ENCODE data around the gene ATP9A.

Gene ATP9A

DNA sequence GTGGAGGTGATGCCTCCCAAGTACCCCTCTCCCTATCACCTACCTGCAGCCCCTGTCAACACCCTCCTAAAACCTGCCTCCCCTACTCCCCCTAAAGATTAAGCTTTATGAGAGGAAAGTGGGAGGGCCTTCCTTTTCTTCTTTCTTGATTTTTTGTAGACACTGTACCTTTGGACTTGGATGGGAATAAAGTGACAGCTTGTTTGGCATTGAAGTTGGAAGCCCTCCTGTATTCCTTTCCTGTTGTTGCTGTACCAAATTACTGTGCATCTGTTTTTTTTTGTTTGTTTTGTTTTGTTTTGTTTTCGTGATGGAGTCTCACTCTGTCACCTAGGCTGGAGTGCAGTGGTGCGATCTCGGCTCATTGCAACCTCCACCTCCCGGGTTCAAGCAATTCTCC lies 126.3 kb downstream of the ATP9A start:
- H3K9ac ChIP-seq (ENCODE audit: low read length) = no peak overlapping the region
- H3F3A ChIP-seq (ENCODE audit: insufficient read depth, low read length) = no peaks in the 10 kb centered on the region
- no peak overlapping the region for H2AFZ ChIP-seq (ENCODE audit: low read length)
- H3K4me3 ChIP-seq (ENCODE audit: low read depth, low read length, poor library complexity, severe bottlenecking) = no peak overlapping the region
- no peaks in the 10 kb centered on the region for H3K9me3 ChIP-seq (ENCODE audit: low read length)
- no peaks in the 10 kb centered on the region for H3K36me3 ChIP-seq (ENCODE audit: insufficient read depth, low read length)
- no peak overlapping the region for H3K27ac ChIP-seq (ENCODE audit: low read depth, low read length, poor library complexity, severe bottlenecking)
- no peaks in the 10 kb centered on the region for H3K79me2 ChIP-seq (ENCODE audit: insufficient read depth, low read length)
- no peaks in the 10 kb centered on the region for H4K20me1 ChIP-seq (ENCODE audit: insufficient read depth, low read length)
- no peaks in the 10 kb centered on the region for H3K4me1 ChIP-seq (ENCODE audit: insufficient read depth, low read length, severe bottlenecking)
- 0 out of 2 replicates have a peak, but pooled peaks cover 3% of the 10 kb centered on the region for H3K27me3 ChIP-seq (ENCODE audit: insufficient read depth, low read length)
- H3K4me2 ChIP-seq (ENCODE audit: low read length) = no peak overlapping the region
- no peaks in the 10 kb centered on the region for H3K9me2 ChIP-seq (ENCODE audit: low read depth, low read length)
- TF ChIP-seq EZH2 (IDR thresholded peaks at IDR 0.05; ENCODE audit: borderline replicate concordance, low read length) = no peak
- TF ChIP-seq, protein P1, sequence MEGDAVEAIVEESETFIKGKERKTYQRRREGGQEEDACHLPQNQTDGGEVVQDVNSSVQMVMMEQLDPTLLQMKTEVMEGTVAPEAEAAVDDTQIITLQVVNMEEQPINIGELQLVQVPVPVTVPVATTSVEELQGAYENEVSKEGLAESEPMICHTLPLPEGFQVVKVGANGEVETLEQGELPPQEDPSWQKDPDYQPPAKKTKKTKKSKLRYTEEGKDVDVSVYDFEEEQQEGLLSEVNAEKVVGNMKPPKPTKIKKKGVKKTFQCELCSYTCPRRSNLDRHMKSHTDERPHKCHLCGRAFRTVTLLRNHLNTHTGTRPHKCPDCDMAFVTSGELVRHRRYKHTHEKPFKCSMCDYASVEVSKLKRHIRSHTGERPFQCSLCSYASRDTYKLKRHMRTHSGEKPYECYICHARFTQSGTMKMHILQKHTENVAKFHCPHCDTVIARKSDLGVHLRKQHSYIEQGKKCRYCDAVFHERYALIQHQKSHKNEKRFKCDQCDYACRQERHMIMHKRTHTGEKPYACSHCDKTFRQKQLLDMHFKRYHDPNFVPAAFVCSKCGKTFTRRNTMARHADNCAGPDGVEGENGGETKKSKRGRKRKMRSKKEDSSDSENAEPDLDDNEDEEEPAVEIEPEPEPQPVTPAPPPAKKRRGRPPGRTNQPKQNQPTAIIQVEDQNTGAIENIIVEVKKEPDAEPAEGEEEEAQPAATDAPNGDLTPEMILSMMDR (IDR thresholded peaks at IDR 0.05; ENCODE audit: low read length) = no peak

DNA sequence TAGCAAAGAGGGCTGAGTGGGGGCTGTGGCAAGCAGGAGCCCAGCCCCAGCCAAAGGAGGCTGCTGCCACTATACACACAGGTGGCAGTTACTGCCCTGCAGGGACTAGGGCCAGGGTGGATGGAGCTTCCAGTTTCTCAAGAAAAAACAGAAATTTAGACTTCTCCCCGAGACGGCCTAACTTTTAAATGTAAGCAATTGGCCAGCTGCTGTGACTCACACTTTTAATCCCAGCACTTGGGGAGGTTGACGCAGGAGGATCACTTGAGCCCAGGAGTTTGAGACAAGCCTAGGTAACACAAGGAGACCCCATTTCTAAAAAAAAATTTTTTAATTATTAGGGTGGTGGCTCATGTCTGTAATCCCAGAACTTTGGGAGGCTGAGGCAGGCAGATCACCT lies 127.4 kb downstream of the ATP9A start:
- Histone ChIP-seq H3K27me3 (ENCODE audit: insufficient read depth, low read length) (0 out of 2 replicates have a peak, but pooled peaks cover under 1% of the 10 kb centered on the region), H3K79me2 (ENCODE audit: insufficient read depth, low read length) (no peaks in the 10 kb centered on the region), H3K9ac (ENCODE audit: low read length) (no peak overlapping the region), H4K20me1 (ENCODE audit: insufficient read depth, low read length) (no peaks in the 10 kb centered on the region), H3K4me1 (ENCODE audit: insufficient read depth, low read length, severe bottlenecking) (no peaks in the 10 kb centered on the region), H3K27ac (ENCODE audit: low read depth, low read length, poor library complexity, severe bottlenecking) (no peak overlapping the region), H3F3A (ENCODE audit: insufficient read depth, low read length) (no peaks in the 10 kb centered on the region), H3K9me3 (ENCODE audit: low read length) (no peaks in the 10 kb centered on the region), H3K36me3 (ENCODE audit: insufficient read depth, low read length) (no peaks in the 10 kb centered on the region), H3K9me2 (ENCODE audit: low read depth, low read length) (no peaks in the 10 kb centered on the region), H3K4me2 (ENCODE audit: low read length) (no peak overlapping the region), H3K4me3 (ENCODE audit: low read depth, low read length, poor library complexity, severe bottlenecking) (no peak overlapping the region), H2AFZ (ENCODE audit: low read length) (no peak overlapping the region)
- TF ChIP-seq EZH2 (IDR thresholded peaks at IDR 0.05; ENCODE audit: borderline replicate concordance, low read length) = no peak
- TF ChIP-seq, protein P1 (IDR thresholded peaks at IDR 0.05; ENCODE audit: low read length) = no peak

DNA sequence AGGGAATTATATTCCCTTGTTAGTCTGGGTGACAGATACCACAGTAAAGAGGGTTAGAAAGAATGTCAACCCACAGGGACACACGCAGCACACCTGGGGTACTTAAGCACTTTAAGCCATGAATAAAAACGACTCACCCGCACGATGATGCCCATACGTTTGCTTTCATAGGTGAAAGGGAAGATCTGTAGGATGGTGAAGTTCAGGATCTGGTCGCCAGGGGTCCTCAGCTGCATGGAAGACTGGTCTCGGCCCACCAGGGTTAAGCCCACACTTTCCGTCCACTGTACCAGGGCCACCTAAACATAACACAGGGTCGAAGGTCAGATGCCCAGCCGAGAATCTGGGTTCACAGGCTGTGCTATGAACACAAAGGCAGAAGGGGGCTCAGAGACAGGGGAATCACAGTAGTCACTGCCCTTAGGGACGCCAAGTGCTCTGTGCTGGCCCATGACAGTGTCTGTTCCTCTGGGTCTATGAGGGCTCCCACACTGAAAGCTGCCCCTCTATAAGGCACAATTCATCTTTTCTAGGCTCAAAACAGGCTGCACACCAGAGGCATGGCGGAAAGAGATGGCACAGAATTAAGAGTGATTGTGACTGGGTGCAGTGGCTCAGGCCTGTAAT lies 128.9 kb downstream of the ATP9A start:
- Histone ChIP-seq H3K4me3 (ENCODE audit: low read depth, low read length, poor library complexity, severe bottlenecking) (no peak overlapping the region), H3K79me2 (ENCODE audit: insufficient read depth, low read length) (no peaks in the 10 kb centered on the region), H2AFZ (ENCODE audit: low read length) (no peak overlapping the region), H4K20me1 (ENCODE audit: insufficient read depth, low read length) (no peaks in the 10 kb centered on the region), H3K9me3 (ENCODE audit: low read length) (no peaks in the 10 kb centered on the region), H3K36me3 (ENCODE audit: insufficient read depth, low read length) (no peaks in the 10 kb centered on the region), H3K27ac (ENCODE audit: low read depth, low read length, poor library complexity, severe bottlenecking) (no peak overlapping the region), H3K27me3 (ENCODE audit: insufficient read depth, low read length) (no peaks in the 10 kb centered on the region), H3F3A (ENCODE audit: insufficient read depth, low read length) (no peaks in the 10 kb centered on the region), H3K4me1 (ENCODE audit: insufficient read depth, low read length, severe bottlenecking) (no peaks in the 10 kb centered on the region), H3K4me2 (ENCODE audit: low read length) (no peak overlapping the region), H3K9me2 (ENCODE audit: low read depth, low read length) (no peaks in the 10 kb centered on the region), H3K9ac (ENCODE audit: low read length) (no peak overlapping the region)
- TF ChIP-seq, protein P1 (IDR thresholded peaks at IDR 0.05; ENCODE audit: low read length) = peak; percentile 88
- no peak for TF ChIP-seq EZH2 (IDR thresholded peaks at IDR 0.05; ENCODE audit: borderline replicate concordance, low read length)
